Caco-2 (cell line): ENCODE data around the gene GAK. TPM values are rescaled to one million over a fixed set of nuclear protein-coding genes. Genes with fewer than 3 reads are reported as not detected.

Source experiments
- BruUV-seq: library from RNA; stranded (reverse); fragments of 400-500 nt; replicated peaks from 2 replicates; lab custom pipeline; 2021; lab: Mats Ljungman, UMichigan
- CTCF ChIA-PET: fragments of 300-600 bp; sonication (Branson Sonifier 250); formaldehyde crosslinking; loops from one replicate; lab custom pipeline; 2022; ENCODE audit warnings: antibody characterized with exemption; lab: Charles Lee
- POLR2A ChIA-PET: fragments of 300-600 bp; sonication (Branson Sonifier 250); formaldehyde crosslinking; loops from one replicate; lab custom pipeline; 2022; ENCODE audit warnings: antibody characterized with exemption; lab: Charles Lee
- DNase-seq, 2 experiments: peaks; one replicate each; pipeline versions ENCODE4 v3.0.0 to v3.0.0-alpha.2; 2020 to 2022
- H3K27me3 ChIP-seq: replicated peaks from 2 replicates; pipeline ENCODE4 v1.6.0; 2011; ENCODE audit warnings: low read length; ENCODE audit not compliant: control insufficient read depth, insufficient read depth
- H3K36me3 ChIP-seq: 2 replicates; pipeline ENCODE4 v1.5.1; 2011; ENCODE audit warnings: low read length; ENCODE audit not compliant: control insufficient read depth, insufficient read depth
- H3K4me1 ChIP-seq: fragments of 250-450 bp; sonication (Bioruptor Pico); 2 replicates; pipeline ENCODE4 v1.5.1; 2020; ENCODE audit warnings: mild to moderate bottlenecking
- H3K4me3 ChIP-seq: 2 replicates; pipeline ENCODE4 v1.5.1; 2011; ENCODE audit warnings: low read depth, mild to moderate bottlenecking, control low read depth, low read length
- H3K9me3 ChIP-seq: fragments of 250-450 bp; sonication (Bioruptor Pico); 2 replicates; pipeline ENCODE4 v1.5.1; 2020; ENCODE audit warnings: mild to moderate bottlenecking, moderate library complexity
- H3K27ac Mint-ChIP-seq: one replicate; pipeline ENCODE4 v1.8.0; 2022; ENCODE audit warnings: mixed read lengths; ENCODE audit not compliant: unreplicated experiment
- H3K27me3 Mint-ChIP-seq: one replicate; pipeline ENCODE4 v1.8.0; 2022; ENCODE audit warnings: mixed read lengths; ENCODE audit not compliant: insufficient read depth, unreplicated experiment
- H3K36me3 Mint-ChIP-seq: one replicate; pipeline ENCODE4 v1.8.0; 2022; ENCODE audit warnings: mild to moderate bottlenecking, mixed read lengths; ENCODE audit not compliant: insufficient read depth, unreplicated experiment
- H3K4me1 Mint-ChIP-seq: one replicate; pipeline ENCODE4 v1.8.0; 2022; ENCODE audit warnings: low read depth, mixed read lengths; ENCODE audit not compliant: unreplicated experiment
- H3K4me3 Mint-ChIP-seq: one replicate; pipeline ENCODE4 v1.8.0; 2022; ENCODE audit warnings: mild to moderate bottlenecking, moderate library complexity, mixed read lengths; ENCODE audit not compliant: unreplicated experiment
- H3K9me3 Mint-ChIP-seq: one replicate; pipeline ENCODE4 v1.8.0; 2022; ENCODE audit warnings: mixed read lengths; ENCODE audit not compliant: unreplicated experiment
- intact Hi-C: fragments of 100-400 bp; cut with micrococcal nuclease; formaldehyde crosslinking; loops from one replicate; pipeline ENCODE4 v1.10.0; 2022; ENCODE audit not compliant: unreplicated experiment
- total RNA-seq: library from RNA; stranded (reverse); gene quantifications from 2 replicates; pipeline ENCODE4 v1.2.3, GENCODE V29; 2022
- TF ChIP-seq, protein P1 (sequence below), 2 experiments: fragments of 200-600 bp in 1 of 2; IDR thresholded peaks; 1 replicate in 1 of 2; 2 replicates in 1 of 2; pipeline versions ENCODE4 v1.5.1 to v1.8.0; 2011 to 2022; ENCODE audit warnings: antibody characterized with exemption in 1 of 2, control low read depth in 1 of 2, inconsistent platforms in 1 of 2, low read depth in 1 of 2, low read length in 1 of 2, mild to moderate bottlenecking in 1 of 2, moderate library complexity in 1 of 2; ENCODE audit not compliant: insufficient read depth in 1 of 2, severe bottlenecking in 1 of 2, unreplicated experiment in 1 of 2

GAK gene
- total RNA-seq, 1 experiment from 2014 or later = 126 TPM

DNA sequence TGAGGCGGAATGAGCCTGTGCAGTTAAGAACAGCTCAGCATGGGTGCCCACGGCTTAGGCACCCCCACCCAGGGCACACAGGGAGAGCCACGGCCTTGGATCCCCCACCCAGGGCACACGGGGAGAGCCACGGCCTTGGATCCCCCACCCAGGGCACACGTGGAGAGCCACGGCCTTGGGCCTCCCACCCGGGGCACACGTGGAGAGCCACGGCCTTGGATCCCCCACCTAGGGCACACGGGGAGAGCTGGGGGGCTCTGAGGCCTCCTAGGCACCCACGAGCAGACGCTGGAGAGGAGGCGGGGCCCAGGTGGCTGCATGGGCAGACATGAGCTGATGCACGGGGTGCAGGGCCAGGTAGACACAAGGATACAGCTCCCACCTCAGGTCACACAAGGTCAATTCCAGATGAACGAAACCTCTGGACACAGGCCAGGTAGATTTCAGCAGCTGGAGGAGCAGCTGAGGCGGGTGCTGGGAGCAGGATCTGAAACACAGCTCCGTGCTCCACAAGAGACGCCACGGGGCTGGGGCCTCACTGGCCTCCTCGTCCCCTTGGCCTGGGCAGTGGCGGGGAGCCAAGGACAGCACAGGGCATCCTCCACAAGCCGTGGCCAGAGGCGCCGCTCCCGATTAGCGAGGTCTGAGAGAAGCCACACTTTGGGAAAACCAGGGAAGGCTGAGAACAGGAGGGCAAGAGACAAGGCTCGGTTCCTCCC is 30.8 kb downstream of the GAK start:
- no peaks in the 10 kb centered on the region for H3K4me1 Mint-ChIP-seq

DNA sequence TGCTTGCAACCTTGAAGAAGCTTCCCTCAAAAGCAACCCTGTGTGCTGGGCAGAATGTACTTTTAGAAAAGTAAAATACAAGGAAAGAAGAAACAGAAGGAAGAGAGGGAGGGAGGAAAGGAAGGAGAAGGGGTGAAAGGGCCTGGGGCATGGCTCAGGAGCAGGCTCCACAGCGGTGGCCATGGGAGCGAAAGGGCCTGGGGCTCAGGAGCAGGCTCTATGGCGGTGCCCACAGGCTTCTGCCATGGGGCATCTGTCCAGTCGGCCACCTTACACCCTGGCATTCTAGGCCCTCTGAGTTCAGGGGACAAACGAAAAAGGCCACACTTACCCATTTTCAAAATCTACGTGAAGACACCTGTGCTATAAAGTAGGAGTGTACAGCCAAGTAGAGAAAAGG is 31.4 kb downstream of the GAK start:
- H3K4me1 ChIP-seq = no peaks in the 10 kb centered on the region
- BruUV-seq = no TSS peak
- H3K4me3 Mint-ChIP-seq = no peak overlapping the region
- peaks cover 33% of the 10 kb centered on the region for H3K36me3 Mint-ChIP-seq
- no peaks in the 10 kb centered on the region; the same call in 1 of the 2 replicates for H3K36me3 ChIP-seq
- no peak for DNase-seq
- H3K4me3 ChIP-seq = no peak overlapping the region
- H3K9me3 ChIP-seq = no peaks in the 10 kb centered on the region
- H3K4me1 Mint-ChIP-seq = no peaks in the 10 kb centered on the region
- H3K27me3 Mint-ChIP-seq = no peaks in the 10 kb centered on the region
- ChIA-PET CTCF (no interaction called here), POLR2A (no interaction called here)
- H3K9me3 Mint-ChIP-seq = no peaks in the 10 kb centered on the region
- intact Hi-C loops = no loop called here
- TF ChIP-seq, protein P1, sequence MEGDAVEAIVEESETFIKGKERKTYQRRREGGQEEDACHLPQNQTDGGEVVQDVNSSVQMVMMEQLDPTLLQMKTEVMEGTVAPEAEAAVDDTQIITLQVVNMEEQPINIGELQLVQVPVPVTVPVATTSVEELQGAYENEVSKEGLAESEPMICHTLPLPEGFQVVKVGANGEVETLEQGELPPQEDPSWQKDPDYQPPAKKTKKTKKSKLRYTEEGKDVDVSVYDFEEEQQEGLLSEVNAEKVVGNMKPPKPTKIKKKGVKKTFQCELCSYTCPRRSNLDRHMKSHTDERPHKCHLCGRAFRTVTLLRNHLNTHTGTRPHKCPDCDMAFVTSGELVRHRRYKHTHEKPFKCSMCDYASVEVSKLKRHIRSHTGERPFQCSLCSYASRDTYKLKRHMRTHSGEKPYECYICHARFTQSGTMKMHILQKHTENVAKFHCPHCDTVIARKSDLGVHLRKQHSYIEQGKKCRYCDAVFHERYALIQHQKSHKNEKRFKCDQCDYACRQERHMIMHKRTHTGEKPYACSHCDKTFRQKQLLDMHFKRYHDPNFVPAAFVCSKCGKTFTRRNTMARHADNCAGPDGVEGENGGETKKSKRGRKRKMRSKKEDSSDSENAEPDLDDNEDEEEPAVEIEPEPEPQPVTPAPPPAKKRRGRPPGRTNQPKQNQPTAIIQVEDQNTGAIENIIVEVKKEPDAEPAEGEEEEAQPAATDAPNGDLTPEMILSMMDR (IDR thresholded peaks at IDR 0.05; ENCODE audit: insufficient read depth in 1 of 2, low read depth in 1 of 2, low read length in 1 of 2, severe bottlenecking in 1 of 2, unreplicated experiment in 1 of 2) = no peak
- no peak overlapping the region for H3K27ac Mint-ChIP-seq
- no peaks in the 10 kb centered on the region for H3K27me3 ChIP-seq

More for the DNA sequence above, 30.8 kb downstream of the GAK start:
- Histone ChIP-seq H3K4me3 (no peak overlapping the region), H3K4me1 (no peaks in the 10 kb centered on the region), H3K36me3 (no peaks in the 10 kb centered on the region; the same call in 1 of the 2 replicates), H3K27me3 (no peaks in the 10 kb centered on the region), H3K9me3 (no peaks in the 10 kb centered on the region)
- intact Hi-C loops = no loop called here
- no peaks in the 10 kb centered on the region for H3K27me3 Mint-ChIP-seq
- no peak for DNase-seq
- CTCF ChIA-PET = no interaction called here
- POLR2A ChIA-PET = no interaction called here
- no TSS peak for BruUV-seq
- H3K27ac Mint-ChIP-seq = no peak overlapping the region
- H3K4me3 Mint-ChIP-seq = no peak overlapping the region
- H3K36me3 Mint-ChIP-seq = peaks cover 37% of the 10 kb centered on the region
- TF ChIP-seq, protein P1 (IDR thresholded peaks at IDR 0.05; ENCODE audit: insufficient read depth in 1 of 2, low read depth in 1 of 2, low read length in 1 of 2, severe bottlenecking in 1 of 2, unreplicated experiment in 1 of 2) = no peak
- H3K9me3 Mint-ChIP-seq = no peaks in the 10 kb centered on the region

DNA sequence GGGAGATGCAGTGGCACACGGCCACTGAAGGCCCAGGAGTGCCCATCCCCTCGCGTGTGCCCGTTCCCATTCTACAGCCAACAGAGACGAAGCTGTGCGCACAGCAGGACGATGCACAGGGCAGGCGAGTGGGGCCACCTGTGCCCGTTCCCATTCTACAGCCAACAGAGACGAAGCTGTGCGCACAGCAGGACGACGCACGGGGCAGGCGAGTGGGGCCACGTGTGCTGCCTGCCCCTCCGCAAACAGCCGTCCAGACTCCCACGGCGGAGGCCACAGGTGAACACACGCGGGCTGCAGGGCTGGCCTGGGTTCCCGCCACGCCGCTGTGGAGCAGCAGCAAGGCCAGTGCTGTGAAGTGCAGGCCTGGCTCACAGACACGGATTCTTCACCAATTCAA is 32.0 kb downstream of the GAK start:
- no TSS peak for BruUV-seq
- H3K4me1 Mint-ChIP-seq = no peaks in the 10 kb centered on the region
- Histone ChIP-seq H3K27me3 (no peaks in the 10 kb centered on the region), H3K36me3 (no peaks in the 10 kb centered on the region; the same call in 1 of the 2 replicates), H3K4me1 (no peaks in the 10 kb centered on the region), H3K9me3 (no peaks in the 10 kb centered on the region), H3K4me3 (no peak overlapping the region)
- no peaks in the 10 kb centered on the region for H3K27me3 Mint-ChIP-seq
- H3K36me3 Mint-ChIP-seq = peaks cover 27% of the 10 kb centered on the region
- TF ChIP-seq, protein P1 (IDR thresholded peaks at IDR 0.05; ENCODE audit: insufficient read depth in 1 of 2, low read depth in 1 of 2, low read length in 1 of 2, severe bottlenecking in 1 of 2, unreplicated experiment in 1 of 2) = no peak
- H3K9me3 Mint-ChIP-seq = no peaks in the 10 kb centered on the region
- ChIA-PET CTCF (no interaction called here), POLR2A (no interaction called here)
- no peak overlapping the region for H3K27ac Mint-ChIP-seq
- no peak overlapping the region for H3K4me3 Mint-ChIP-seq
- no peak for DNase-seq
- intact Hi-C loops = no loop called here
